SU-DHL-6 (cell line): ENCODE results near the gene TPI1.

Experiments
- CTCF ChIP-seq: fragments of 200-600 bp; sonication (generic); IDR thresholded peaks from one replicate; pipeline ENCODE4 v1.5.1; 2017; ENCODE audit warnings: antibody characterized with exemption, mild to moderate bottlenecking, low read length, moderate library complexity; ENCODE audit not compliant: insufficient read depth, poor library complexity, severe bottlenecking
- EZH2phosphoT487 ChIP-seq: fragments of 200-600 bp; sonication (generic), shearing (Covaris generic); conservative IDR thresholded peaks from 2 replicates; pipeline ENCODE4 v1.6.1; 2018; ENCODE audit warnings: mild to moderate bottlenecking, antibody characterized with exemption, low read length, moderate library complexity, mixed read lengths

- TF ChIP-seq CTCF (no peak), EZH2phosphoT487 (no peak)
These were observed 8.5 kb upstream of the TPI1 start for GRCh38 chr12:6858799-6859198.
